Measurements from ENCODE around the gene CHN1.

CHN1 gene

DNA sequence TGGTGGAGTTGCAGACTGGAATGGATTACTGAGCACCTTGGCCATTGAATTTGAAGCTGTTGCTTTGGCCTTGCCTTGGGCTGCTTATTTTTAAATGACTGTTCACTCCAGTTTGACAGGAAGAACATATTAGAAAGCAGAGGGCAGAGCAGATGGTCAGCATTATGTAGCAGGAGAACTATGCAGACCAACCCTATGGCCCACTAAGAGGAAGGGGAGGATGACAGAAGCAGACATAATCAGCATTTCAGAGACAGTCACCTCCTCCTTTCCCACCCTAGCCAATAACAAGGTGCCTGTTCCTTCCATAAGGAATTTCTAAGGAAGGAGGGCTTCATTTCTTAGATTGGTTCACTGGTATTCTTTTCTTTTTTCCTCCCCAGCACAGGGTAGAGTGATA lies 243.3 kb downstream of the CHN1 start:
- peaks cover 14% of the 10 kb centered on the region for H3K4me1 ChIP-seq (ENCODE audit: insufficient read depth, low read length)
- H2AFZ ChIP-seq (ENCODE audit: low read depth, low read length): no peak overlapping the region
- H3K9me3 ChIP-seq (ENCODE audit: low read length): no peaks in the 10 kb centered on the region
- no peak overlapping the region for H3K4me3 ChIP-seq (ENCODE audit: low read length)
- no peaks in the 10 kb centered on the region for H3K36me3 ChIP-seq (ENCODE audit: insufficient read depth, low read length)
- H3K27me3 ChIP-seq (ENCODE audit: insufficient read depth, low read length): no peaks in the 10 kb centered on the region

DNA sequence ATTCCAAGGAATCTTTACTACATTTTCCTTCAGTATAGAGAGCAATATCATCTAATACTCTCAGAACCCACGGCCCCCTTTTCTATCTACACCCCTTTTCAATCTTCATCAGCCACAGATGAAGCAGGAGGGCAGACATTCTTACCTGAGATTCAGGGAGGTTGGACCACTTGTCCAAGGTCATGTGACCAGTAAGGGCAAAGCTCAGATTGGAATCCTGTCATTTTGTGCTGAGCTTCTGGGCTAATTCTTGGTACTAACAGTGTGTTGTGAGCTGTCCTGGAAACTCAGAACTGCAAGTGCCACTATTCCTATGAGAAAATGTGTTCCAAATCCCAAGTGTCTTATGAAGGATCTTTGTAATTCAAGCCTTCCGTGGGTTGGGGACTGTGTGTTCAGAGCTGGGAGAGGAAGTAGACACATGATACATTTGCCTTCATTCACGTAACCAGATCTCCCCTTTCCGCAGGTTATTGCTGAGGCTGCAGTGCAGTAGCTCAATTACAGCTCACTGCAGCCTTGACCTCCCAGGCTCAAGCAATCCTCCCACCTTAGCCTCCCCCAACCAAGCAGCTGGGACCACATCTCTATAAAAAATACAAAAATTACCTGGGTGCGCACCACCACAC lies 244.2 kb downstream of the CHN1 start:
- Histone ChIP-seq H3K4me1 (ENCODE audit: insufficient read depth, low read length) (peaks cover 14% of the 10 kb centered on the region), H2AFZ (ENCODE audit: low read depth, low read length) (no peak overlapping the region), H3K27me3 (ENCODE audit: insufficient read depth, low read length) (no peaks in the 10 kb centered on the region), H3K36me3 (ENCODE audit: insufficient read depth, low read length) (no peaks in the 10 kb centered on the region), H3K4me3 (ENCODE audit: low read length) (no peak overlapping the region), H3K9me3 (ENCODE audit: low read length) (no peaks in the 10 kb centered on the region)

DNA sequence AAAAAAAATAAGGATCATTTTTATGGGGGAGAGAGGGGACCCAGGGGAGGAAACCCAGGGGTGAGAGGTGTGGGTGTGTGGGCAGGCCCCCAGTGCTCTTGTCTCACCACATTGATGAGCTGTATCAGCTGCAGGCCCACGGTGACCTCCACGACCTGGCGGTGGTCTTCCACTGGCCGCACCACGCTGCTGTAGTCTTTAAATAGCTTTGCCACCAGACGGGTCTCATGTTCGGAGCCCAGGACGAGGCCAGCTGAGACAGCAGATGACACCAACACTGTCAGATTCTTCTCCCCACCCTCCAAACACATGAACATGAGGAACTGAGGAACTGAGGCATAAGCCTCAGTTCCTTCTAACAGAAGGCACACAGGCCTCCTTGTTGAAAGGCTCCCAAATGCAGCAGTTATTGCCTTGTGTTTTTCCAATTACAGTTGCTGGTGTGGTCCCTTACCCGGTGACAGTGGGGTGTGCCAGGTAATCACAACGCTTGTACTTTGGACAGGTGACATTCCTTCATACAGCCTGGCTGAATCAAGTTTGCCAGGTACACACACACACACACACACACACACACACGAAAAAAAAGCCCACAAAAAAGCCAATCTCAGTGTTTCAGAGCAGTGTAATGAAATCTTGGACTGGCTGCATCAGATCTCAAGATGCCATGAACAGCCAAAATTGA lies 245.7 kb downstream of the CHN1 start:
- Histone ChIP-seq H3K36me3 (ENCODE audit: insufficient read depth, low read length) (no peaks in the 10 kb centered on the region), H3K4me3 (ENCODE audit: low read length) (no peak overlapping the region), H2AFZ (ENCODE audit: low read depth, low read length) (no peak overlapping the region), H3K27me3 (ENCODE audit: insufficient read depth, low read length) (no peaks in the 10 kb centered on the region), H3K4me1 (ENCODE audit: insufficient read depth, low read length) (peaks cover 14% of the 10 kb centered on the region), H3K9me3 (ENCODE audit: low read length) (no peaks in the 10 kb centered on the region)

DNA sequence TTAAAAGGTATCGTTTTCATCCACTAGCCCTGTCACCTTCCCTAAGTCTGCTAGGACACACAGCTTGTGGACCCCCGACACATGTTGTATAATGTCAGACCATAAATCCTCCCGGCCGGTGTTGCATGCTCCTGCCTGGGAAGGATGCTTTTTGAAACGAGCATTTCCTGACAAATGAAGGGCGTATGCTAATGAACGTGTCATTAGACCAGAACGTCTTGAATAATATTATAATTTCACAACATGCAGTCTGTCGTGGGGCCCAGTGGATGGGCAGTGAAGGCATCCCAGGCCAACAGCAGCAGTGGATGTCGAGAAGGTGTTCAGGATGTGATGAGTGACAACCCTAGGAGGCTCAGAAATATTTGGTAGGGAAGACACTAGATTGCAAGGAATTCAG lies 248.4 kb downstream of the CHN1 start:
- Histone ChIP-seq H3K9me3 (ENCODE audit: low read length) (no peaks in the 10 kb centered on the region), H3K27me3 (ENCODE audit: insufficient read depth, low read length) (no peaks in the 10 kb centered on the region), H3K4me3 (ENCODE audit: low read length) (no peak overlapping the region), H3K36me3 (ENCODE audit: insufficient read depth, low read length) (no peaks in the 10 kb centered on the region), H3K4me1 (ENCODE audit: insufficient read depth, low read length) (no peaks in the 10 kb centered on the region), H2AFZ (ENCODE audit: low read depth, low read length) (no peak overlapping the region)

DNA sequence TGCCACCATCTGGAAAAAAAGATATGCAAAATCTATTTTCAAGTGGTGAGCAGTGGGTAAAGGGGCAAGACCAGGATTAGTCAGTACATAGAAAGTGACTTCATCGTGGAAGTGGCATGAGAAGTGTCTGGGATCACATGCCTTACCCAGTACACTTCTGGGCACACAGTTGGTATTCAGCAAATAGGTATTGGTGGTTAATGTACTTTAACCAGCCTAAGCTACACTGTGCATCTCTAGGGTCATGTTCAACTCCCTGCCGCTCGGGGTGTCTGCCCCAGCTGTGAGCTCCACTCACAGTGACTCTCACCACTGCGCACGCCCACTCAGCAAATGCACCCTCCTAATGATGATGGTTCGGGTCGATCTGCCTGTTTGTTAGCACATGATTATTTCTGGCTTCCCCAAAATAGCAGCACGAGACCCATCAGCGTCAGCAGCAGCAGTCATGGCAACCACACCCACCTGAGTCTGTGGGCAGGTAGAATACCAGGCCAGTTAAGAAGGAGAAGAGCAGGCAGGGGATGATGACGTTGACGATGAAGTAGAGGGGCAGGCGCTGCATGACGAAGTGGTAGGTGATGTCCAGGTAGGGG lies 252.0 kb downstream of the CHN1 start:
- no peak overlapping the region for H3K4me3 ChIP-seq (ENCODE audit: low read length)
- H3K4me1 ChIP-seq (ENCODE audit: insufficient read depth, low read length): peaks cover 9% of the 10 kb centered on the region
- no peaks in the 10 kb centered on the region for H3K36me3 ChIP-seq (ENCODE audit: insufficient read depth, low read length)

DNA sequence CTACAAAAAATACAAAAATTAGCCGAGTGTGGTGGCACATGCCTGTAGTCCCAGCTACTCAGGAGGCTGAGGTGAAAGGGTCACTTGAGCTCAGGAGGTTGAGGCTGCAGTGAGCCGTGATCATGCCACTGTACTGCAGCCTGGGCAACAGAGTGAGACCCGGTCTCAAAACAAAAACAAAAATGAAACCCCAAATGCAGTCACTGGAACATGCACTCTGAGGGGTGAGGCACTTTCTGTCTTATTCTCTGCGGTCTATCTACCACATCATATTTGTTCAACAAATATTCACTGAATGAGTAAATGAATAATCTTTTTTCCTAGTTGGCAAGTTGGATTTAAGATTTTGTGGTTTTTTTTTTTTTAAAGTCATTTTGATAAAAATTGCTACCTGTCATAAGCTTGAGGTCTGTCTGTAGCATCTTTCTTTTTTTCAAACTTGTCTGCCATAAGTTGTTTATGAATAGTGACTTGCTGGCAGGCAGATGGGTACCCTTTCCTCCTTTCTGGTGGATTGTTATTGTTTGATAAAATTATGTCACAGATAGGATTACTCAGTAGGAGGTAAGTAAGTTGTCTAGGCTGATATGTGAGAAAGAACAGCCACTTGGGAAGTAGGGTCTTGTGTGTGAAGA lies 252.7 kb downstream of the CHN1 start:
- Histone ChIP-seq H3K36me3 (ENCODE audit: insufficient read depth, low read length) (no peaks in the 10 kb centered on the region), H3K9me3 (ENCODE audit: low read length) (no peaks in the 10 kb centered on the region), H3K4me1 (ENCODE audit: insufficient read depth, low read length) (peaks cover 9% of the 10 kb centered on the region), H2AFZ (ENCODE audit: low read depth, low read length) (no peak overlapping the region), H3K27me3 (ENCODE audit: insufficient read depth, low read length) (no peaks in the 10 kb centered on the region), H3K4me3 (ENCODE audit: low read length) (no peak overlapping the region)

More for the DNA sequence above, 252.0 kb downstream of the CHN1 start:
- Histone ChIP-seq H2AFZ (ENCODE audit: low read depth, low read length) (no peak overlapping the region), H3K9me3 (ENCODE audit: low read length) (no peaks in the 10 kb centered on the region), H3K27me3 (ENCODE audit: insufficient read depth, low read length) (no peaks in the 10 kb centered on the region)

DNA sequence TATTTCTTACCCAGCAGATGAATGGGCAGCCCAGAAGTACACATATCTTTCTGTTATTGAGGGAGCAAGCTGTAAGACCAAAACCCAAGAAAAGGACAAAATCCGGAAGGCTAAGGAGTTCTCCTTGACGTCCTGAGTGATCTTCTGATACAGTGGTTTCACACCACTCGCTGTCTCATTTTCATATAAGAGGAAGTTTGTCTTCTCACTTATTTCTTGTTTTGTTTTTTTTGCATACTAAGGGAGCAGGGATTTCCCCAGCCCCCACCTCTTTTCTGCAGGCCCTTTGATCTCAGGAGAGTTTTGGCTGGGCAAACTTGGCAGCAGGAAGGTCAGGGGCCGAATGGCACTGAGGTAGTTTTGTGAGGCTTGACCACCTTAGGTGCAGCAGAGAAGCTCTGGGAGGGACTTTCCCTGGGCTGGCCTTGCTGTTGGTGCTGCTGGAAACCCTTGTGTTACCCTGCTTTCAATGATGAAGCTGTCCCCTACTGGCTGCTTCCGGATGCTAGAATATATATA lies 254.2 kb downstream of the CHN1 start:
- no peaks in the 10 kb centered on the region for H3K36me3 ChIP-seq (ENCODE audit: insufficient read depth, low read length)
- H2AFZ ChIP-seq (ENCODE audit: low read depth, low read length): no peak overlapping the region
- H3K27me3 ChIP-seq (ENCODE audit: insufficient read depth, low read length): no peaks in the 10 kb centered on the region
- H3K4me3 ChIP-seq (ENCODE audit: low read length): no peak overlapping the region
- H3K9me3 ChIP-seq (ENCODE audit: low read length): no peaks in the 10 kb centered on the region
- H3K4me1 ChIP-seq (ENCODE audit: insufficient read depth, low read length): peaks cover 9% of the 10 kb centered on the region

DNA sequence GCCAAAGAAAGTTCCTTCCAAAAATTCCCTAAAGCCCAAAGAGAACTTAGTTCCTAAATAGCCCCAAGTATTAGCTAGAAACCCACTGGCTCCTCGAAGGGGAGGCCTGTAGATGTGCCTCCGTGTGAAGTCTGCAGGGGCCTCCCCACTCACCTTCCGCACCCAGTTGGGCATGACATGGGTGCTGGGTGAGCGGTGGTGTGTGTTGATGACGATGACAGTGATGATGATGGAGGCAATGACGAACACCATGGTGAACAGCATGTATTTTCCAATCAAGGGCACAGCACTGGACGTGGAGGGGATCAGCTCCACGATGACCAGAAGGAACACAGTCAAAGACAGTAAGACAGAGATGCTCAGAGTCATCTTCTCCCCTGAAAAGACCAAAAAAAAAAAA lies 255.4 kb downstream of the CHN1 start:
- no peaks in the 10 kb centered on the region for H3K27me3 ChIP-seq (ENCODE audit: insufficient read depth, low read length)
- H3K4me3 ChIP-seq (ENCODE audit: low read length): no peak overlapping the region
- H2AFZ ChIP-seq (ENCODE audit: low read depth, low read length): no peak overlapping the region
- no peaks in the 10 kb centered on the region for H3K9me3 ChIP-seq (ENCODE audit: low read length)
- H3K36me3 ChIP-seq (ENCODE audit: insufficient read depth, low read length): no peaks in the 10 kb centered on the region
- H3K4me1 ChIP-seq (ENCODE audit: insufficient read depth, low read length): peaks cover 11% of the 10 kb centered on the region

DNA sequence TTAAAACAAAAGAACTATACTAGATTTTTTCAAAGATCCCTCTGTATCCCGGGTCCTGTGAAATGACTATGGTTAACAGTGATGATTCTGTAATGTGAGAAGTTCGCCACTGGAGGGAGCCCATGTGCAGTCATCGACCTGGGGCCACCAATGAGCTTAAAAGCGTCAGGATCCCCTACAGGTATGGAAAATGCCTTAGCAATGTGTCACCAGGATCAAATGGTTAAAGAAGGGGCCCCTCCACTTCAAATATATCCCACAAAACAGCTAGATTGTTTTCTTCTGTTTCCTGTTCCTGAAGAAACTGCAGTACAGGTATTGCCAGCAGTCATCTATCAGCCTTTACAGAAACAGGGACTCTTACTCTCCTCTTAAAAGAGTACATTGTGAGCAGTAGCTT lies 256.2 kb downstream of the CHN1 start:
- no peak overlapping the region for H3K4me3 ChIP-seq (ENCODE audit: low read length)
- H3K27me3 ChIP-seq (ENCODE audit: insufficient read depth, low read length): no peaks in the 10 kb centered on the region
- no peak overlapping the region for H2AFZ ChIP-seq (ENCODE audit: low read depth, low read length)
- H3K9me3 ChIP-seq (ENCODE audit: low read length): no peaks in the 10 kb centered on the region
- H3K4me1 ChIP-seq (ENCODE audit: insufficient read depth, low read length): peaks cover 12% of the 10 kb centered on the region
- no peaks in the 10 kb centered on the region for H3K36me3 ChIP-seq (ENCODE audit: insufficient read depth, low read length)

Data from neuron (in vitro differentiated cells).